DOHH2 (cell line): ENCODE results near the gene PPP1R14C.

Source experiments
- EZH2phosphoT487 ChIP-seq: fragments of 200-600 bp; sonication (generic); IDR thresholded peaks from 2 replicates; pipeline ENCODE4 v1.6.1; 2017; ENCODE audit warnings: borderline replicate concordance, mild to moderate bottlenecking, antibody characterized with exemption, low read length, moderate library complexity, mixed read lengths
- TF ChIP-seq, protein P1 (sequence below): fragments of 200-600 bp; sonication (generic); IDR thresholded peaks from one replicate; pipeline ENCODE4 v1.5.1; 2014; ENCODE audit warnings: antibody characterized with exemption, mild to moderate bottlenecking, low read depth, low read length; ENCODE audit not compliant: poor library complexity, severe bottlenecking

DNA sequence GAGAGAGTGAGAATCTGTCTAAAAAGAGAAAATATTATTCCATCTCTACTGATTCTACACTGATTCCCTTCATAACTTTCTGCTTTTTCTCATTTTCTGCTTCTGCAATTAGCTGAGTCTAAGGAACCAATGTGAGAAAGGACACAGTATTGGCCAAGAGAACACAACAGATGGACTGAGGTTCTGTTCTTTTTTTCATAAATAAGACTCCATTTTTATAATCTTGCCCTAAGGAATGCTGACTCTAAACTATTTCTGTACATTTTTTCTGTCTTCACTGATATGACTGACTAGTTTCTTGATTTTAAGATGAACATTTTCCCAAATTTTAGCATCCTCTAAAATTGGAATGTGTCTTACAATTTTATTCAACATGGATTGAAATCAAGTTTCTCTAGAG, 138.9 kb downstream of the PPP1R14C start:
- TF ChIP-seq, protein P1, sequence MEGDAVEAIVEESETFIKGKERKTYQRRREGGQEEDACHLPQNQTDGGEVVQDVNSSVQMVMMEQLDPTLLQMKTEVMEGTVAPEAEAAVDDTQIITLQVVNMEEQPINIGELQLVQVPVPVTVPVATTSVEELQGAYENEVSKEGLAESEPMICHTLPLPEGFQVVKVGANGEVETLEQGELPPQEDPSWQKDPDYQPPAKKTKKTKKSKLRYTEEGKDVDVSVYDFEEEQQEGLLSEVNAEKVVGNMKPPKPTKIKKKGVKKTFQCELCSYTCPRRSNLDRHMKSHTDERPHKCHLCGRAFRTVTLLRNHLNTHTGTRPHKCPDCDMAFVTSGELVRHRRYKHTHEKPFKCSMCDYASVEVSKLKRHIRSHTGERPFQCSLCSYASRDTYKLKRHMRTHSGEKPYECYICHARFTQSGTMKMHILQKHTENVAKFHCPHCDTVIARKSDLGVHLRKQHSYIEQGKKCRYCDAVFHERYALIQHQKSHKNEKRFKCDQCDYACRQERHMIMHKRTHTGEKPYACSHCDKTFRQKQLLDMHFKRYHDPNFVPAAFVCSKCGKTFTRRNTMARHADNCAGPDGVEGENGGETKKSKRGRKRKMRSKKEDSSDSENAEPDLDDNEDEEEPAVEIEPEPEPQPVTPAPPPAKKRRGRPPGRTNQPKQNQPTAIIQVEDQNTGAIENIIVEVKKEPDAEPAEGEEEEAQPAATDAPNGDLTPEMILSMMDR: no peak
- TF ChIP-seq EZH2phosphoT487: no peak
